22Rv1 (cell line): ENCODE data around the gene TP53RK.

Experiments used
- CTCF ChIP-seq: fragments of 450-650 bp; IDR thresholded peaks from 2 replicates; pipeline ENCODE4 v1.5.1; 2017; ENCODE audit warnings: mild to moderate bottlenecking
- ZFX ChIP-seq: fragments of 450-650 bp; IDR thresholded peaks from 2 replicates; pipeline ENCODE4 v1.6.1; 2017; ENCODE audit warnings: antibody characterized with exemption, borderline replicate concordance

- TF ChIP-seq CTCF (no peak), ZFX (no peak)
These were observed 15.6 kb upstream of the TP53RK start for GRCh38 chr20:46704714-46705377.
